ENCODE measurements around the gene ERICH4. TPM values are rescaled to one million over a fixed set of nuclear protein-coding genes. Genes with fewer than 3 reads are reported as not detected.

The ERICH4 gene
- total and polyA plus RNA-seq, 9 donors = 0.12 to 3.7 (median 0.36) TPM; not detected in 5

- no peaks in the 10 kb centered on the region for H3K9me3 ChIP-seq (replicated peaks; ENCODE audit: control insufficient read depth, low read depth, low read length)
- WGBS (ENCODE audit: insufficient coverage) = 86% methylated on average over 8 of the region's 10 CpGs
- no peaks in the 10 kb centered on the region for H3K27me3 ChIP-seq (ENCODE audit: control insufficient read depth, insufficient read depth, low read length)
- peaks cover 61% of the 10 kb centered on the region for H3K36me3 ChIP-seq (ENCODE audit: control insufficient read depth, insufficient read depth, low read length)
- peaks cover 14% of the 10 kb centered on the region for H3K4me1 ChIP-seq (ENCODE audit: control insufficient read depth, insufficient read depth, low read length)
- no peak for DNase-seq
- H3K4me3 ChIP-seq (ENCODE audit: low read length) = no peak overlapping the region
- H3K27ac ChIP-seq (ENCODE audit: low read length) = no peak overlapping the region
Measured at GRCh38 chr19:41413947-41414346, 29.0 kb upstream of the ERICH4 start.

- no peak overlapping the region for H3K27ac ChIP-seq (ENCODE audit: low read length)
- peaks cover 65% of the 10 kb centered on the region for H3K36me3 ChIP-seq (ENCODE audit: control insufficient read depth, insufficient read depth, low read length)
- H3K4me3 ChIP-seq (ENCODE audit: low read length) = no peak overlapping the region
- no peaks in the 10 kb centered on the region for H3K9me3 ChIP-seq (replicated peaks; ENCODE audit: control insufficient read depth, low read depth, low read length)
- 91% methylated on average over 9 of the region's 9 CpGs for WGBS (ENCODE audit: insufficient coverage)
- H3K27me3 ChIP-seq (ENCODE audit: control insufficient read depth, insufficient read depth, low read length) = no peaks in the 10 kb centered on the region
- DNase-seq = no peak
- peaks cover 14% of the 10 kb centered on the region for H3K4me1 ChIP-seq (ENCODE audit: control insufficient read depth, insufficient read depth, low read length)
Measured at GRCh38 chr19:41414461-41414860, 28.5 kb upstream of the ERICH4 start.

GRCh38 chr19:41415154-41415571 is 27.8 kb upstream of the ERICH4 start:
- Histone ChIP-seq H3K9me3 (replicated peaks; ENCODE audit: control insufficient read depth, low read depth, low read length) (no peaks in the 10 kb centered on the region), H3K27me3 (ENCODE audit: control insufficient read depth, insufficient read depth, low read length) (no peaks in the 10 kb centered on the region), H3K27ac (ENCODE audit: low read length) (no peak overlapping the region), H3K4me1 (ENCODE audit: control insufficient read depth, insufficient read depth, low read length) (peaks cover 14% of the 10 kb centered on the region), H3K36me3 (ENCODE audit: control insufficient read depth, insufficient read depth, low read length) (peaks cover 72% of the 10 kb centered on the region), H3K4me3 (ENCODE audit: low read length) (no peak overlapping the region)
- peak; percentile 48 for DNase-seq
- WGBS (ENCODE audit: insufficient coverage) = 67% methylated on average over 5 of the region's 9 CpGs

- Histone ChIP-seq H3K27ac (ENCODE audit: low read length) (no peak overlapping the region), H3K27me3 (ENCODE audit: control insufficient read depth, insufficient read depth, low read length) (no peaks in the 10 kb centered on the region), H3K4me1 (ENCODE audit: control insufficient read depth, insufficient read depth, low read length) (peaks cover 14% of the 10 kb centered on the region), H3K9me3 (replicated peaks; ENCODE audit: control insufficient read depth, low read depth, low read length) (no peaks in the 10 kb centered on the region), H3K36me3 (ENCODE audit: control insufficient read depth, insufficient read depth, low read length) (peaks cover 73% of the 10 kb centered on the region), H3K4me3 (ENCODE audit: low read length) (no peak overlapping the region)
- WGBS (ENCODE audit: insufficient coverage) = 96% methylated on average over 8 of the region's 12 CpGs
- no peak for DNase-seq
Measured at GRCh38 chr19:41416194-41416674, 26.7 kb upstream of the ERICH4 start.

- Histone ChIP-seq H3K27me3 (ENCODE audit: control insufficient read depth, insufficient read depth, low read length) (no peaks in the 10 kb centered on the region), H3K4me3 (ENCODE audit: low read length) (no peak overlapping the region), H3K4me1 (ENCODE audit: control insufficient read depth, insufficient read depth, low read length) (peaks cover 2% of the 10 kb centered on the region), H3K27ac (ENCODE audit: low read length) (no peak overlapping the region), H3K9me3 (replicated peaks; ENCODE audit: control insufficient read depth, low read depth, low read length) (no peaks in the 10 kb centered on the region), H3K36me3 (ENCODE audit: control insufficient read depth, insufficient read depth, low read length) (peaks cover 70% of the 10 kb centered on the region)
- peak; percentile 53 for DNase-seq
- 80% methylated on average over 5 of the region's 8 CpGs for WGBS (ENCODE audit: insufficient coverage)
Measured at GRCh38 chr19:41420101-41420880, 22.7 kb upstream of the ERICH4 start.

- no peak overlapping the region for H3K4me3 ChIP-seq (ENCODE audit: low read length)
Measured at GRCh38 chr19:41421314-41421713, 21.6 kb upstream of the ERICH4 start.

GRCh38 chr19:41421973-41422372 is 21.0 kb upstream of the ERICH4 start:
- Histone ChIP-seq H3K9me3 (replicated peaks; ENCODE audit: control insufficient read depth, low read depth, low read length) (no peaks in the 10 kb centered on the region), H3K4me1 (ENCODE audit: control insufficient read depth, insufficient read depth, low read length) (peaks cover 7% of the 10 kb centered on the region), H3K4me3 (ENCODE audit: low read length) (no peak overlapping the region), H3K36me3 (ENCODE audit: control insufficient read depth, insufficient read depth, low read length) (peaks cover 72% of the 10 kb centered on the region), H3K27ac (ENCODE audit: low read length) (no peak overlapping the region), H3K27me3 (ENCODE audit: control insufficient read depth, insufficient read depth, low read length) (no peaks in the 10 kb centered on the region)
- DNase-seq = no peak
- WGBS (ENCODE audit: insufficient coverage) = 92% methylated on average over 17 of the region's 20 CpGs

More at GRCh38 chr19:41421314-41421713, 21.6 kb upstream of the ERICH4 start:
- DNase-seq = no peak
- WGBS (ENCODE audit: insufficient coverage) = 87% methylated on average over 6 of the region's 6 CpGs
- H3K27ac ChIP-seq (ENCODE audit: low read length) = no peak overlapping the region
- peaks cover under 1% of the 10 kb centered on the region for H3K4me1 ChIP-seq (ENCODE audit: control insufficient read depth, insufficient read depth, low read length)
- H3K36me3 ChIP-seq (ENCODE audit: control insufficient read depth, insufficient read depth, low read length) = peaks cover 73% of the 10 kb centered on the region
- no peaks in the 10 kb centered on the region for H3K9me3 ChIP-seq (replicated peaks; ENCODE audit: control insufficient read depth, low read depth, low read length)
- H3K27me3 ChIP-seq (ENCODE audit: control insufficient read depth, insufficient read depth, low read length) = no peaks in the 10 kb centered on the region

GRCh38 chr19:41422456-41422855 is 20.5 kb upstream of the ERICH4 start:
- Histone ChIP-seq H3K27me3 (ENCODE audit: control insufficient read depth, insufficient read depth, low read length) (no peaks in the 10 kb centered on the region), H3K27ac (ENCODE audit: low read length) (no peak overlapping the region), H3K4me3 (ENCODE audit: low read length) (no peak overlapping the region), H3K36me3 (ENCODE audit: control insufficient read depth, insufficient read depth, low read length) (peaks cover 68% of the 10 kb centered on the region), H3K4me1 (ENCODE audit: control insufficient read depth, insufficient read depth, low read length) (peaks cover 10% of the 10 kb centered on the region), H3K9me3 (replicated peaks; ENCODE audit: control insufficient read depth, low read depth, low read length) (no peaks in the 10 kb centered on the region)
- DNase-seq = no peak
- 83% methylated on average over 18 of the region's 18 CpGs for WGBS (ENCODE audit: insufficient coverage)

GRCh38 chr19:41422955-41423354 is 20.0 kb upstream of the ERICH4 start:
- WGBS (ENCODE audit: insufficient coverage) = 94% methylated on average over 12 of the region's 12 CpGs
- H3K4me3 ChIP-seq (ENCODE audit: low read length) = no peak overlapping the region
- peaks cover 66% of the 10 kb centered on the region for H3K36me3 ChIP-seq (ENCODE audit: control insufficient read depth, insufficient read depth, low read length)

GRCh38 chr19:41424335-41425173 is 18.4 kb upstream of the ERICH4 start:
- no peak for DNase-seq
- WGBS (ENCODE audit: insufficient coverage) = 71% methylated on average over 14 of the region's 21 CpGs
- Histone ChIP-seq H3K27ac (ENCODE audit: low read length) (no peak overlapping the region), H3K27me3 (ENCODE audit: control insufficient read depth, insufficient read depth, low read length) (no peaks in the 10 kb centered on the region), H3K4me3 (ENCODE audit: low read length) (no peak overlapping the region), H3K36me3 (ENCODE audit: control insufficient read depth, insufficient read depth, low read length) (peaks cover 62% of the 10 kb centered on the region), H3K9me3 (replicated peaks; ENCODE audit: control insufficient read depth, low read depth, low read length) (no peaks in the 10 kb centered on the region), H3K4me1 (ENCODE audit: control insufficient read depth, insufficient read depth, low read length) (peaks cover 25% of the 10 kb centered on the region)

More at GRCh38 chr19:41422955-41423354, 20.0 kb upstream of the ERICH4 start:
- DNase-seq = no peak
- Histone ChIP-seq H3K27me3 (ENCODE audit: control insufficient read depth, insufficient read depth, low read length) (no peaks in the 10 kb centered on the region), H3K27ac (ENCODE audit: low read length) (no peak overlapping the region), H3K9me3 (replicated peaks; ENCODE audit: control insufficient read depth, low read depth, low read length) (no peaks in the 10 kb centered on the region), H3K4me1 (ENCODE audit: control insufficient read depth, insufficient read depth, low read length) (peaks cover 15% of the 10 kb centered on the region)
